GM18907 (cell line): ENCODE data around the gene SNX11.

Experiments used
- ATAC-seq: cut with Tn5 transposase; IDR thresholded peaks from one replicate; pipeline ENCODE4 v1.9.1; 2021; ENCODE audit warnings: mild to moderate bottlenecking, moderate library complexity; ENCODE audit not compliant: unreplicated experiment

SNX11 gene

DNA sequence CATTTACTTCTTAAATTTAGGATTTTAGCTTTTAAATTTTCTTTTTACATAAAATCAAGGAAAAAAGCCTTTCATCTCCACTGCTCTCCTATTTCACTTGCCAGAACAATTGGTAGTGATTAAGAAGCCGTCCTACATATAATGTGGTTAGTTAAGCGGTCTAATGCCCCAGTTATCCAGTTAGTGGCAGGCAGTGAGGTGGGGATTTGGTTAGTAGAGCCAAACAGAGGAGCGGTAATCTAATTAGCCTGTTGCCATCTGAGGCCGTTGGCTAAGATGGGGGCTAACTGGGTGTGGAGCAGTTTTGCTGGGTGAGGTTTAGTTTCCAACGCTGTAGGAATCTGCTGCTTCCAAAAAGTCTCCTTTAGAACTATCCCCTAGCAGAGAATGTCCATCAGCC lies 22.4 kb downstream of the SNX11 start:
- no peak for ATAC-seq

DNA sequence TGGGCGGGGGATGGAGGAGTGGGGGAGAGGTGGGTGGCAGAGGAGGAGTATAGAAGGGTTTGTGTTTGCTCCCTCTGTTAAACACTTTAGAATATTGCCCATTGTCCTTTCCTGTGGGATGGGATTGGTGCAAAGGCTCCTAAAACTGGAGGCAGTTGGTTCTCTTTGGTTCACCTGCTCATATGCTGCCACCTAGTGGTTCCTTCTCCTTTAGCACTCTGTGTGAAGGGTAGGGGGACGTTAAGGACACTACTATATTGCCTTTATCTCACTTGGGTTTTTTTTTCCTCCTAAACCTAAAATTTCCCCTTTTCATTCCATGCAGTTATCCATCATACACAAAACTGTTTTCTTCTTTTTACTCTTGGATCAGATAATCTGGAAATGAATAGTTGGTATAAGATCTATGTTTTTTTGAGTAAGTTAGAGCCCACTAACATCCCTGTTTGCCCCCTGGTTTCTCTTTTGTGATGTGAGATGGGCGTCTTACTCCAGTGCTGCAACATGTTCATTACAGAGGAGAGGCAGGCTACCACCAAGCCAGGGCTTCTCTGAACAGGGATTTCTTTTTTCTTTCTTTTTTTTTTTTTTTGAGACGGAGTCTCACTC lies 23.8 kb downstream of the SNX11 start:
- no peak for ATAC-seq

DNA sequence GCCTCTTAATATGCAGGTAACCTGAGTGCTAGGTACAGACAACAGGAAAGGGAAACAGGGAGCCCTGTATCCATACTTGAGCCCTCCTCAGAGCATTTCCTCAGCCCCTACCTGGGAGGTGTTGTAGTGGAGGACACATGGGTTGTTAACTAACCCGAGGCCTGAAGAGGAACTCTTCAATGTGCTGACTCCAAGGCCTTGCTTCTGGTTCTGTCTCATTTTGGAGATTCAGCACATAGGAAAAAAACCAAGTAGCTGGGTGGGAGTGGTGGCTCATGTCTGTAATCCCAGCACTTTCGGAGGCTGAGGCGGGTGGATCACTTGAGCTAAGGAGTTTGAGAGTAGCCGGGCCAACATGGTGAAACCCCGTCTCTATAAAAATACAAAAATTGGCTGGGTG lies 24.8 kb downstream of the SNX11 start:
- no peak for ATAC-seq

DNA sequence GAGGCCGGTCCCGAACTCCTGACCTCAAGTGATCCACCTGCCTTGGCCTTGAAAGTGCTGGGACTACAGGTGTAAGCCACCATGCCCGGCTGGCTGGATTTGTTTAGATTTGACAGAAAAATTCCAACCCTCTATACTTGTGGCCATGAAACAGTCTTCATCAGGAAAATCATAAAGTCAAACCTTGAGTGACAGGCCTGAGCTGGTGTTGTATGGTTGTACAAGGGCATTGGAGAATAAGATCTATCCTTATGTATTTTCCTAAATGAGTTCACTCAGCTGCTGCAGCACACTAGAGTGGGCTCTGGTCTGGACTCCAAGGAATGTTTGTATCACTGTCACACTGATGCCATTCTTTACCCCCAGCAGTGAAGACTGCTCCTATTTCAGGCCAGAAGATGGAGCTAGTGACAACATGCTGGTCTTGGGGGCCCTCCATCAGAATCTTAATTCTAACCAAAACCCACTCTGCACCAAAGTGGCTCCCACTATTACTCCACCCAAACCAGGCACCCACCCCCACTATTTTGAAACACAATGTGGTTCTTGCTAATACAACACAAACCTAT lies 27.4 kb downstream of the SNX11 start:
- ATAC-seq, result no peak

DNA sequence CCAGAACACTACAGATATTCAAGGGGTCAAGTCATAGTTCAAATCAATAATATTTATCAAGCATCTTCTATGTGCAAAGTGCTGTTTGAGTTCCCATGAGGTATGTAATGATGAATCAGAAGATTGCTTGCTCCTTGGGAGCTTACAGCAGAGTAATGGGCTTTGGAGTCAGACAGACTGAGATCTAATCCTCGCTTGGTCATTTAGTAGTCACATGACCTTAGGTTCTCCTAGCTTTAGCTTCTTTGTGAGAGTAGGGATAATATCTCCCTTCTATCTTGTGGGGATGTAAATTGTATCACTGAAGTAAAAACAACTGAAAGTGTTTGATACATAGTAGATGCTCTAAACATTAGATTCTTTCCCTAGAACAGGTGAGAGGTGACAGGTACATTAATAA lies 30.1 kb downstream of the SNX11 start:
- ATAC-seq, result no peak

DNA sequence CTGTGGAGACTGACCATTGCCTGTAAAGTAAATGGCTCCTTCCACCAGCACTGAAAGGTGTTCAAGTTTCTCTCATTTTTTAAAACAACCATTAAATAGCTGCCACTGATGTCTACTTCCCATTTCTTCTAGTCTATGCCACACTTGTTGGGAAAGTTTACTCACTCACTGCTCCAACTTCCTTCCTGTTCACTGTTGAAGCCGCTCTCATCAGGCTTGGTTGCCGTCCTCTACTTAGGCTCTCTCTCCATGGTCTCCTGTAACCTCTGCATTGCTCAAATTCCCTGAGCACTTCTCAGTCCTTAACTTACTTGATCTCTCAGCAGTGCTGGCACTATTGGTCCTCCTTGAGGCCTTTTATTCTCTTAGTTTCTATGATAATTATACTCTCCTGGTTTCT lies 32.4 kb downstream of the SNX11 start:
- no peak for ATAC-seq

DNA sequence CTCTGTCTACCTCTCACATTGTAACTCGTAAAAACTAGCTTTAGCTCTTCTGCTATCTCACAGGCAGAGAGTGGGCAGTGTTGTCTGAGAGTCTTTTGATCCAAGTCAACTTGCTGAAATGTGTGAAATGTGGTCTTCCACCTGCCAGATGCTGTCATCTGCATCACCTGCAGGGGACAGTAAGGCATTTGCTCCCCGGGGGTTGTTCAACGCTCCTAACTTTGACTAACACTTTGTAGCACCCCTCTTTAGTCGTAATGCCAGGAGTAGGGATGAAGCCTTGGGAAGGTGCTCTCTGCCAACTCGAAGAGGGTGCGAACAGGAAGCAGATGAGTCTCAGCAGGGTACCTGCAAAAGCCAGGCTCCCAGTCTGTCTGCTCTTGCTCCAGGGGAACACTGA lies 36.1 kb downstream of the SNX11 start:
- no peak for ATAC-seq

DNA sequence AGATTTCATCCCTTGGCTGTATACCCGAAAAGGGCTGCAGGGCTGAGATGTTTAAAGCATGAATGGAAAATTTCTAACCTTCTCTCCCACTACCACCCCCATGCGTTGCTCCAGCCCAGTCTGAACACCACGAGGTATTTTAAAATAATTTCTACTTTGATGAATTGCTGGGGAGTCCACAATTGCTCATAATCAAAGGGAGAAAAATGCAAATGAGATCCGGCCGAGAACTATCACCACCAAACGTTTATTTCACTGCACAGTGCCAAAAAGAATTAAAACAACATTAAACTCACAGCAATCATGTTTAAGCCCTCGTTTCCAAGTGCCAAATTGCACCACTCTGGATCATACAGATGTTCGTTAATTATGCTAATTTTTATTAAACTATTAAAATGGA lies 36.7 kb downstream of the SNX11 start:
- no peak for ATAC-seq

DNA sequence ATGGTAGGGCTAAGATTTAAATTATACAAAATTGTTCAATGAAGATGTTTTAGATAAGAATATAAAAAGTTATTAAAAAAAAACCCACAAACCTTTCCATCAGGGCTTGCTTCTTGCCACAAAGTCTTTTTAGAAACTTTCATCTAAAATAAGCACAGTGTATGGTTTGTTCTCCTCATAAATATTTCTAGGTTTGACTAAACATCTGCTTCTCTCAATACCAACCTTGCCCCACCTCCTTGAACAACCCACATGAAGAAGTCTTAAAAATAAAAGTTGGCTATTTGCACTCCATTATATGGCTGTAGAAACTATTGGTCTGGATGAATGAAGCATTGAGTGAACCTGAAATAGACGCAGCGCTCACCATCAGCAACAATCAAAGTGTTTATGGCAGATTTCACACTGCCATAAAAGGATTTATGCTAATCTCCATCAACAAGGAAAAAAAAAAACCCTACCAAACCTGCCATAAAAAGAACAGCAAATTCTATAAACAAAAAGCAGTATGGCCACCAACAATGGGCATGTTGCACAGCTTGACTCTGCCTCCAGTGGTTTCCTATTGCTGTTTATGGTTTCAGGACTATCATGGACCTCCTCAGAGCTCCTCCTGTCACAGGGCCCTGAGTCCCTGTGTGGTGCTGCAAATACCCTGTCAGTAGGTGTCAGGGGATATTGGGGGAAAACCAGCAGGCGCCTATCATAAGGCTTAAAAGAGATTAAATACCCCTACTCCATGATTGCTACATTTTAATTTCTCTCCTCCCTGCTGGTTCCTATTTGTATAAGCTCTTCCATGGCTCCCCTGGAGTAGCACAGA lies 37.6 kb downstream of the SNX11 start:
- ATAC-seq, result no peak

DNA sequence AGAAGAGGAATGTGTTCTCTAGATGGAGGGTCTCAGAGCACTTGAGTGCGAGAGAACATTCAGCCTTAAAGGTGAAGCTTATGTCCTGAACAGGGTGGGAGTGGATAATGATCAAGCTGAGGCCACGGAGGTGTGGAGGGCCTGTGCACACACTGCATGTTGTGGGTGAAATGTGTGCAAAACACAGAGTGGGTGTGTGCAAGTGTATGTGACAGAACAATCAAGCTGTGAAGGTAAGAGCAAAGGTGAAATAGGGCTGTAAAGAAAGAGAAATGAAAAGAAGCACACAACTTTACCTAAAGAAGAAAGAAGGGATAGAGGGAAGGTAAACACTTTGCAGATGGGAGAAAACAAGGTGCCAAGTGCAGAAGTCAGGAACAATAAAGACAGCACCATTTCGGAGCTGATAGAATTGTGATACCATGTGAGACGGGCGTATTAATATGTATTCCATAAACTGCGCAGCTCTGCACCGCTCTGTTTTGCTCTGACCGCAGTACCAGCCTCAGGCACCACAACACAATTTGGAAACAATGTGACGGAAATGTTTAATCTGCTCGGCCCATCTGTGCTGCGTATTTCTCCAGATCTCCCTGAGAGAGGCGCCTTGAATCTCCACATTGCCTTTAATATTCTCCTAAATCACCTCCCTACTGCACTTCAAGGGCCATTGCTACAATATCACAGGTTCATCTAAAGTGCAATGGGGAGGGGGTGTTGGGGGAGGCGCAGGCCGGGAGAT lies 40.6 kb downstream of the SNX11 start:
- no peak for ATAC-seq

DNA sequence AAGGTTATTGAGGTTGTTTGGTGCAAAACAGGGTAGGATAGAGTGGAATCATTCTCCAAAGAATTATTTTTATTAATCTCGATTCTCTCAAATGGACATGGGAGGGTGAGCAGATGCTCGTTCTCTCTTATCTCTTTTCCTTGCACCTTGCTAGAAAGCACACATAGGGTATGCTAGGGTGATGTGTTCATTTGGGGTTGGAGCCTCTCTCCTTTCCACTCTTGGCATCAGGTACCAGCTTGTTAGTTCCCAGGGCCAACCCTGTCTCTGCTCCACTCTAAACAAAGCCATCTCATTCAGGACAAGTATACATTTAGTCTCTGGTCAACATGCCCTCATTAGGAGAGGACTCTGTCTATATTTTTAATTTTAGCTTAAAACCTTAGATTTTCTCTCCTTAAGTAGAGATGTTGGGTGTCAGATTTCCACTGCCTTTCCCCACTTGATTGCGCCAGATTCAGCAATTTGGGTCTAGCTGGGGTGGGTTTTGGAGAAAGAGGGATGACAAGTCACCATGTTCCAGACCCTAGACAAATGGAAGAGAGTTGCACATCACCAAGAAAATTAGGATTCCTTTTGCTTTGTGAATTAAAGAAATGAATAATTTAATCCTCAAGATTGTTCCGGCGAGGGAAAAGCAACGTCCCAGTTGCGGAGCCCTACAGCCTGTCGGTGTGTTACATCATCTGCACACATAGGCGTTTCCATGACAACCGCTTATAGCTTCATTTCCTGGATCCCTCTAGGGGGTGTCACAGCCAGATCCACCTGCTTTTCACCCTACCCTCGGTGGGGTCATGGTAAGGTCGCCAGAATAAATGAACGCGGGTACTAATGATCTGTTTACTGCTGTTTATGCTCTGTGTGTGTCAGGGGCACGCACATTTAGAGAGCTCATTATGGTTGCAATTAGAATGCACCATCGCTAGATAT lies 41.6 kb downstream of the SNX11 start:
- no peak for ATAC-seq

DNA sequence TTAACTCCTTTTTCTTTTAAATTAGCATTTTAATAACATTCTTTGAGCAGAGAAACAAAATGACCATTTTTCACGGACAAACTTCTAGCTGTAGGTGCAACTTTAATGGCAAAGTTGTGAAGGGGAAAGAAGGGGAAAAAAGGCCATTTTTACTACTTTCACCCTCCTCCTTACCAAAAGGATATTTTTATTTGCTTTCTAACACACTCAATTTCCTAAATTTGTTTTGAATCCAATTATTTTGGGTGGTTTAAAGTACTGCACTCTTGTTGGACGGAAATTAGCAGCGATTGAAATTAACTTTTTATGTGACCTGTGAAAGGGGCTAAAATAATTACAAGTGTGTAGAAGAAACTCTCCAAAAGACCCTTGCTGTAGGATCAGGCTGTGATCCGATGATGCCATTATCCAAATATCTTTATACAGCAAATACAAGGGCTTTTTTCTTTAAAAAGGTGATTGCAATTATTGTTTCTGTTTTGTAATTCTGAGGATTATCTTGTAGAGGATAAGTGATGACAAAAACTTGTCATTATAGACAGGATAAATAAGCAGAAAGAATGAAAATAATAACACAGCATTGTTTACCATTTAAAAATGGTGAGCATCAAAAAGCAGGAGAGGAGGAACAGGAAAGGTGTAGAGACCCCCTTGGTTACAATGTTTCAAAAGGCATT lies 42.4 kb downstream of the SNX11 start:
- no peak for ATAC-seq

DNA sequence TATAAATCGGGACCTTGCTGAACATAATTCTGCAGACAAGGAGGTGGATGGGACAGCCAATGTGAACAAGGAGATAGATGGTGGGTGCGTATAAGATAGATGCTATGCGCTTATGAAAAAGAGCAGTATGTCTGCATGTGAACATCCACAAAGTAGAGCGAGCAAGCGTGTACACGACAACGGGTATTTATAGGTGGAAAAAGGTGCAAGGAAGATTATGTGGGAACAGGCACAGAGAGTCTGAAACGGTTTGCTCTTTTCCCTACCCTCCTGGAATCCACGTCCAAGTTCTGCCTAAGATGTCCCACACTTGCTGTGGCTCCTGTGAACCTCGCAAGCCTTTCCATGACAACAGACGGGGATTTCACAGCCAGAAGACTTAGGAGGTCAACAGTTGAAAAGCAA lies 43.0 kb downstream of the SNX11 start:
- no peak for ATAC-seq

DNA sequence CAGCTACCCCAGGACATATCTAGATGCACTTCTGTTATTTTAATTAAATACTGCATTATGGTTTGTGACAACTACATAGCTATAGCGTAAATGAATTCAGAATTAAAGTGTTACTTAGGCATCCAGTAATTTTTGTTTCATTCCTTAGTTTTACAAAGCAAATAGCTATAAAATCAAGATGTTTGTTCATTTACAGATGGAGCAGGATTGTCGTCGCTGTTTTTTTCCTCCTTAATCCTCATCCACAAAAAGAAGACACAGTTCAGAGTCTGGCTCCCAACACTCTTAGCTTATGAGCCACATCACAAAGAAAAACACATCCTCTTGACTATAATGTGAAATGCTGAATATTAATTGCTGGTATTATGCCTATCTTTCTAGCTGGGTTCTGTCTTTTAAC lies 43.7 kb downstream of the SNX11 start:
- ATAC-seq, result no peak

DNA sequence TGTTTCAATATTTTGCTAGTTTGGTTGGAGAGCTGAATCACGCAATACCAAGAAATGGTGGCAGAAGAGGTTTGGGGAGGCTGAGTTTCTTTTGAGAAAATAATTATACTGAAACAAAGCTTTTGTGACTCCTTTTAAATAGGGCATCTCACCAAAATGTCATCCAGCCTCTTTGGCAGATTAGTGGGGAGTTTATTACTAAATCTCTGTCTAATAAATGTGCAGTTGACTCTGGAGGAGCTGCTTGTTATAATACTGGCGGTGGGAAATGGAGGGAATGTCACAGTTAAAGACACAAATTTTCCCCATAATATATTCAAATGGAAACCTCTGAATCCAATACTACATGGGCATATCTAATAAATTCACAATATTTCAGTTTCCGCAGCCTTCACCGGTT lies 44.7 kb downstream of the SNX11 start:
- ATAC-seq, result no peak

DNA sequence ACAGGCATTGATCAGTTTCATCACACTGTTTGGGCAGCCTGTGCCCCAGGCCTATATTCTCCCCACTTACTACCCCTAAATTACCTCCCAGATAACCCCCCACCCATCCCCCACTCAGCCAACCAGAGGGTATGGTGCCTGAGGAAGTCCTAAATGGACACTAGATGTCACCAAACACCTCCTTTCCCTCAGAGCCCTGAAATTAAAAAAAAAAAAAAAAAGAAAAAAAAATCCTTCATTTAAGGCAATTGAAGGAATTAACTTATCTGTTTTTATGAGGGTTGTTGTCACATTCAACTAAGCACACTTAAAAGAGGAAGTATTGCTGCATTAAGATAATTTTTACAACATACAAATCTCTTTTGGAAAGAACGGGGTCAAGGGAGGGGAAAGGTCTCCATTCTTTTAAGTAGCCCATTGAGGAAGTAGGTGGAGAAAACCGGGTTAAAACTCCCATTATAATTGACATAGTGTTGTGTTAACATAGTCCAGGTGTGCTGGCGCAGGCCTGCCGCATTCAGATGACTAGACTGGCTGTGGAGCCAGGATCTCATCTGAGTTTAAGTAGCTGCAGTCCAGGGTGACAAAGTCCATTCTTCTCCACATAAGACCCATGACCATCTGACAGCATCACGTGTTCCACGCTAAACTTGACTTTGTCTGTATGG lies 46.3 kb downstream of the SNX11 start:
- no peak for ATAC-seq

DNA sequence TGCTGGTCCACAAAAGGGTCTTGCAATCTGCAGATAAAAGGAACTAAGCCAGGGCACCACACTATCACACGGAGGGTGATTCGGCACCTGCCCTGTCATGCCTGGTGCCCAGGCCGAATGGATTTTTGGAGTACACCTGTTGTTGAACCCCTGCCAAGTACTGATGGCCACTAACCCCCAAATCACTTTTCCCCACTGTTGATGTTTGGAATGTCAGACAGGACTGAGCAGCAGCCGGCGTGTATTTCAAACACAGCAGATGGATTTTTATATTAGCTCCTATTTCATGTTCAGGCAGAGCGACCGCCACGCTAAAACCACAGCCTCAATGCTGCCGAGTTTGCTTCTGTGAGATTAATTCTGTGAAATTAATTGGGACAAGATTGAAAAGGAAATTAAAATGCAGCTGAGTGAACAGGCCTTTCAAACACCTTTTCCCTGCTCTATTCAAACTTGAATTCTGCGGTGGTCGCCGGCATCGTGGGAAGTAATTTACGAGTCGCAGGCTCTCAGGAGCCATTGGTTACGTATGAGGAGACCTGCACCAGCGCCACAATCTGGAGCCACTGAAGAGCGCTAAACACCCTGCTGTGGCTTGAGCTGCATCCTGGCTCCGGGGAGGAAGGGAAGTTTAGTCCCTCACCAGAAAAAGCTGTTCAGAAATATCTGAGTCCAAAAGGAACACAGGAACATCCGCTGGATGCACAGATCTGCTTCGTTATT lies 48.5 kb downstream of the SNX11 start:
- no peak for ATAC-seq

DNA sequence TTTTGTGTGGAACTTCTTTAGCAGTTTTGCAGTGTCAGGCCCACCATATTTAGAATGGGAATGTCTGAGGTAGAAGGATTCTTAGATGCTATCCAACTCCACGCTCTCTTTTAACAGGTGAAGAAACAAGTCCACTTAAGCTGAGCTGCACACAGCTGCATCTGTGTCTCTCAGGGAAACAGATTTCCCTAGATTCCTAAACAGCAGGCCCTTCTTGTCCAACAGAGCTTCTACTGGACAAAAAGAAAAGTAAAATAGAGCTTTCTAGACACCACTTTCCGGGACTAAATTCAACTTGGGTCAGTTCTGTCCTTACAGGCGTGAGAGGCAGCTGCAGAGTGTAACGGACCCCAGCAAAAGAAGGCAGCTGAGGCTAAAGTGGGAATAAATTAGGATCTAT lies 51.7 kb downstream of the SNX11 start:
- no peak for ATAC-seq
